Measurements from ENCODE around the gene DIO3.

- TF ChIP-seq CTCF (IDR thresholded peaks at IDR 0.05) (no peak), POLR2A (IDR thresholded peaks at IDR 0.05) (no peak)
Measured at GRCh38 chr14:101553393-101553792, 7.9 kb upstream of the DIO3 start.
